ENCODE data around the gene ERRFI1.

The ERRFI1 gene

DNA sequence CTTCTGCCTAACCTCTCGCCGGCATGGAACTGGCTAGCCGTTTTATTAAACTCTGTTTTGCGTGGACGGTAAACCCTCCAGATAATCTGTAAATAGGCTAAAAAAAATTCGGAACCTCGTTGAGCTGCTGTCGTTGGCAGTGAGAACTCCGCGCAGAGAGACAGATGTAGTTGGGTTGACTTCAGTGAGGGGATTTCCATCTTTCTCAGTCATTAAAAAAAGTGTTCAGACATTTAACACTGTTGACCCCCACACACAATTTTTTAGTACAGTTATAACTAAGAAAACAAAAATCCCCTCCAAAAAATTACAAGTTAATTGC is 64.1 kb downstream of the ERRFI1 start:
- H3K4me3 ChIP-seq (replicated peaks; ENCODE audit: low read depth, low read length): peak overlapping the region; percentile 83
- no peak for DNase-seq (ENCODE audit: extremely low read depth, low read depth)
- TF ChIP-seq, protein P1, sequence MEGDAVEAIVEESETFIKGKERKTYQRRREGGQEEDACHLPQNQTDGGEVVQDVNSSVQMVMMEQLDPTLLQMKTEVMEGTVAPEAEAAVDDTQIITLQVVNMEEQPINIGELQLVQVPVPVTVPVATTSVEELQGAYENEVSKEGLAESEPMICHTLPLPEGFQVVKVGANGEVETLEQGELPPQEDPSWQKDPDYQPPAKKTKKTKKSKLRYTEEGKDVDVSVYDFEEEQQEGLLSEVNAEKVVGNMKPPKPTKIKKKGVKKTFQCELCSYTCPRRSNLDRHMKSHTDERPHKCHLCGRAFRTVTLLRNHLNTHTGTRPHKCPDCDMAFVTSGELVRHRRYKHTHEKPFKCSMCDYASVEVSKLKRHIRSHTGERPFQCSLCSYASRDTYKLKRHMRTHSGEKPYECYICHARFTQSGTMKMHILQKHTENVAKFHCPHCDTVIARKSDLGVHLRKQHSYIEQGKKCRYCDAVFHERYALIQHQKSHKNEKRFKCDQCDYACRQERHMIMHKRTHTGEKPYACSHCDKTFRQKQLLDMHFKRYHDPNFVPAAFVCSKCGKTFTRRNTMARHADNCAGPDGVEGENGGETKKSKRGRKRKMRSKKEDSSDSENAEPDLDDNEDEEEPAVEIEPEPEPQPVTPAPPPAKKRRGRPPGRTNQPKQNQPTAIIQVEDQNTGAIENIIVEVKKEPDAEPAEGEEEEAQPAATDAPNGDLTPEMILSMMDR (IDR thresholded peaks at IDR 0.05; ENCODE audit: low read depth, low read length, missing control alignments): no peak

Measured in HFF-Myc (cell line).